MV-4-11 (cell line): ENCODE measurements around the gene SLC2A11.
A peak's percentile ranks its signal among the peaks of the same experiment; 100 is the strongest.

Source experiments
- DNase-seq: peaks from one replicate; lab custom pipeline; 2025; lab: John Stamatoyannopoulos, UW

The SLC2A11 gene

DNA sequence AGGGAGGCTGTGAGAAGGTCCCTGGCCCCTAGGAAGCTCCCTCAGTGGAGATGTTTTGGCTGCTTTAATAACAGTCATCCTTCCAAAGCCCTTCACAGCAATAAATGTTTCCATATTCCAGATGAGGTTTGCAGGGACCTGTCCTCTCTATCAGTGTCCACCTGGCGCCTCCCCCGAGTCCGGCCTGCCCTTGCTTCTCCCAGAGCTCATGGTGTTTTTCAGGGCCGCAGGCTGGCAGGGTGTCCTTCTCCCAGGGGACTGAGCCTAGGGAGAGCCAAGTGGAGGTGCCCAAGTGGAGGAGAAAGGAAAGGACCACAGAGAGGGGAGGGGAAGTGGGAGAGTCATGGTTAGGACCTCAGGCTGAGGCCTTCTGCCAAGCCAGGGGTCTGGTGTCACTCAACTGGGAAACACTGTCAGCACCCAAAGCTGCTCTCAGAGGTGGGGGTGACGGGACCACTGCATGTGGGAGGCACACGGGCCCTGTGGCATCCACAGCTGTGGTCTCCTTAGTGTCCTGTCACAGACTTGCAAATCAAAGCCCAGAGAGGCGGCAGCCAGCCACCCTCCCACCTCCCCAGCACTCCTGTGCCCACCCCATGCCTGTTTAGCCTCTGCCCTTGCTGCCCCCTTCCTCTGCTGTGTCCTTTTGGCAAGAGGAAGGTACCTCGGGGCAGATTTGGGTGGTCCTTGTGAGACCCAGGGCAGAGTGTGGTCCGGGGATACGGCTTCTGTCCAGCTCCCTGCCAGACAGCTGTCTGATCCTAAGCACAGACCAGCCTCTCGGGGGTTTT lies 25.3 kb upstream of the SLC2A11 start:
- no peak for DNase-seq

DNA sequence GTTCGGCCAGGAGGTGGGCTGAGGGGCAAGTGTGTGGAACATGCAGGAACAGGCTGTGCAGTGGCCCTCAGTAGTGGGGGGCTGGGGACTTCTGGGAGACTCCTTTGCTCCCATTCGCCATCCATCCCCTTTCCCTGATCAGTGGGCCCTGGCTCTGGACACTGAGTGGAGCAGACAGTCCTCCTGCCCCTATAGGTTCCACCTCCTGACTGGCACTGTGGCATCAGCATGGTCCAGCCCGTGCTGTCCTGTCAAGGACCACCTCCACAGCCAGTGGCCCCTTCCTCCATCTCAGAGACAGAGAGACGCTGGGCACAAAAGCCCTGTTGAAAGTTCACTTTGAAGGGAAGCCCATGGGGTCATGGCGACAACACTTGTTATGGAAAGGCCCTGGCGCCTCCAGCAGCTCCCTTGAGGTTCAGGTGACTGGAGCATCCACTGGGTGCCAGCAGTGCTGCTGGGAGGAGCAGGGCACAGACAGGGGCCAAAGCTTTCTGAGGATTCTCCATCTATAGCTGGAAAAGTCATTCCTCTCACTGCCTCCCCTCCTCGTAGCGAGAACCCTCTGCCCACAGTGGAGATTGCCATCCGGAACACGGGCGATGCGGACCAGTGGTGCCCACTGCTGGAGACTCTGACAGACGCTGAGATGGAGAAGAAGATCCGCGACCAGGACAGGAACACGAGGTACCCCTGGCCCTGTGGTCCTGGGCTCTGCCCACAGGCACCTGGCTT lies 24.5 kb upstream of the SLC2A11 start:
- DNase-seq, result no peak

DNA sequence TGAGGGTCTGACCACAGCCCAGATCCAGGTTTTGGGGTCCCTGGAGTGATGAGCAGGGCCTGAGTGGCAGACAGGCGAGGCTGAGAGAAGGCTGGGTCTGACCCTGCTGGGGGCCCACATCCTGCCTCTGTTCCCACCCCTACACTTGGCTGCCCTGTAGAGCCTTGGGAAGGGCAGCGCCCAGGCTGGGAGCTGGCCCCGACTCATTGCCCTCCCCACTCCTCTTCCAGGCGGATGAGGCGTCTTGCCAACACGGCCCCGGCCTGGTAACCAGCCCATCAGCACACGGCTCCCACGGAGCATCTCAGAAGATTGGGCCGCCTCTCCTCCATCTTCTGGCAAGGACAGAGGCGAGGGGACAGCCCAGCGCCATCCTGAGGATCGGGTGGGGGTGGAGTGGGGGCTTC lies 23.8 kb upstream of the SLC2A11 start:
- no peak for DNase-seq

DNA sequence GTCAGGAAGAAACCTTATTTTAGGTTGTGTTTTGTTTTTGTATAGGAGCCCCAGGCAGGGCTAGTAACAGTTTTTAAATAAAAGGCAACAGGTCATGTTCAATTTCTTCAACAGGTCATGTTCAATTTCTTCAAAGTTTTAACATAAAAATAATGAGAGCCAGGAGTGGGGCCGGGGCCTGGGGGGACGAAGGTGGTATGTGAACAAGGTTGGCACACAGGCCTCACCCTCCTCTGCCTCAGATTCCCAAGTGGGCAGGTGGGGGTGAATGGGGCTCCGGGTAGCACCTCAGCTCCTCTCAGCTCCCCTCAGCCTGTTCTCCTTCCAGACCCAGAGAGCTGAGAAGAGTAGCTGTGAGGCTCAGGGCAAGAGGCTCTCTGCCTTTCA lies 23.3 kb upstream of the SLC2A11 start:
- DNase-seq, result no peak

DNA sequence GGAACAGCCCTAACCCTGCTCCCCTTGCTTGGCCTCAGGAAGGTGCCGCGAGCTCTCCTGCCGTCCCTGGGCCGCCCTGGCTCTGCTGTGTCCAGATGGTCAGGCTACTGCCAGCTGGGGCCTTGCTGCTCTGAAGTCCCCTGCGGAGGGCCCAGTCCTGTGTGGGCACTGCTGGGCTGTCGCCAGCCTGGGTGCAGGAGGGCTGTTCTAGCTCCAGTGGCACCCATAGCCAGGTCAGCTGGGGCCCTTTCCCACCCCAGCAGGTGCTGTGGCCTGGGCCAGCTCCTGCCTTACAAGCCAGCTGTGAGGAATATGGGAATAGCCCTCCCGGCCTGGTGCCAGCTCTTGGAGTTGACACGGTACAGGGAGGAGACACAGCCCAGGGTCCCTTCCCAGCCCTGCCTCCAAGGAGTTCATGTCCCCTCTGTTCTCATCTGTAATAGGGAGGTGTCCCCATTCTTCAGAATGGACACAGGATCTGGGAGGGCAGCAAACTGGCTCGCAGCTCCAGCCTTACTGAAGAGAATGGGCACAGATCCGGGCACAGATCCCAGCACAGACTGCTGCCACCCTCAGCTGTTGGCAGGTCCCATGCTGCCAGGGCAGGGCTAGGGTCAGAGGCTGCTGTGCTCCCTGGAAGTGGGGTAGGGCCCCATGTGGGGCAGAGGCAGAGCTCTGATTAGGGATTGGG lies 22.7 kb upstream of the SLC2A11 start:
- DNase-seq, result no peak

DNA sequence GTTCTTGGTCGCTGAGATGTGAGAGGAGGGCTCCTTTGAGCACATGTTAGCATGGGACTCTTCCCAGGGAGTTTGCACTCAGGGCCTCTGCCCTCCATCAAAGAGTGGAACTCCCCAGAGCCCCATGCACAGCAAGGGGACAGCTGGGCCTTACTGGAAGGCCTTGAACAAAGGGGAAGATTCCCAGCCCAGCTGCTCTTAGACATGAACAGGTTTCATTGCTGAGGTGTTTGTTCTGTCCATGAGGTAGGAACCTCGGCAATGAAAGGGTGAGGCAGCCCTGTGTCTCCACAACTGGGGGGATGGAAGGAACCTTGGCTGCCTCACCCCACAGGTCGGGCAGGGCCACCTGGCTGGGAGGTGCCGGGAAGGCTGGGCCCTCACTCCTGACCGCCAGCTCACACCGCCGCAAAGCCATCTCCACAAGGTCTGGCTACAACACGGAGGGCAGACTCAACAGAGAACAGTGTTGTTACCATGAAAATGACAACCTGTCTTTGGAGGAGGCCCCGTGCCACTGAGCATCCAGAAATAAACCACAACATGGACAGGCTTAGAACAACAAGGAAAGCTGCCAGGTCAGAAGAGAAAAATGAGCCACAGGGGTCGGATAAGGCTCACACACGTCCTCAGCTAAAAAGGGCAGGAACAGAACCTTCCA lies 22.1 kb upstream of the SLC2A11 start:
- no peak for DNase-seq

DNA sequence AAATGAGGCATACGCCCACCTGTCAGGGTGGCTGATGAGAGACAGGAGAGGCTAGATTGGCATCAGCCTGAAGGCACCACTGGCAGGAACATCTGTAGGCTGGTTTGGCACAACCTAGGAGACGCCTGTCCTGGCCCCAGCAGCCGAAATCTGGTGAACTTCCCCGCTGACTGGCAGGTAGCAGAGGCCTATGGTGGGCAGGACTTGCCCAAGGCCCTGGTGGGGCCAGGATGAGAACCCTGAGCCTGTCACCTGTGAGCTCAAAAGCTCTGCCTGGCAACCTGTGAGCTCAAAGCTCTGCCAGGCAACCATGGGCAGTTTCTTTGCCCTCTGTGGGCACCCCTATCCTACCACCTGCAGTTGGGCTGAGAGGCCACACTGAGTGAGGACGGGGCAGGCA lies 21.4 kb upstream of the SLC2A11 start:
- DNase-seq, result no peak

DNA sequence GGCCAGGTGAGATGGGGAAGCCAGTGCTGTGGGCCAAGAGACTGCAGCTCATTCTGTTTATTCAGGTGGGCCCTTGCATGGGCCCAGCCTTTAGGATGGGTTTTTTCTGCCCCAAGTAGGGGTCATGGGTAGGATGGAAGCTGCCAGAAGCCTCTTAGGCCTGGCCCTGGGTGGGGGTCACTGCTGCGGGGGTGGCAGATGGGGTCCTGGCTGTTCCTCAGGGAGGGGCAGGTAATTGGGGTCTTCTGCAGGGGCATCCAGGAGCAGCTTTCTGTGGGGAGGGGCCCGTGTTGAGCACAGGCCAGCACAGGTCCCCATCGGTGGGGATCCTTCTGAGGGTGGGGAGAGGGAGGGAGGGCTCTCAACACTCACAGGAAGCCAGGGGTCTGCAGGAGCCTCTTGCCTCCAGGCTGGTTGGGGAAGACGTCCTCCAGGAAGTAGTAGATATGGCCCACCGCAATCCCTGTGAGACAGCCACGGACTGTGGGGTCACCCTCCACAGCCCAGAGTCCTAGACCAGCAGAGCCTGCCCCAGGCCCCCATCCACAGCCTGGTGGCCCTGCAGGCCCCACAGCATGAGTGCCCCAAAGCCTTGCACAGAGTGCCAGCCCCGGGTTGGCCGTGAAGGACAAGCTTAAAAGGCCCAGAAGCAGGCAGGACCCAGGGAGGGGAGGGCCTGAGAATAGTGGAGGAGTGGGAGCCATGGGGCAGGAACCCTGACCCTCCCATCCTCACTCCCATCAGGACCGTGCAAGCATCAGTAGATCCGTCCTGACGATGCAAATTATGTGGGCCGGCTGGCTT lies 20.8 kb upstream of the SLC2A11 start:
- no peak for DNase-seq

DNA sequence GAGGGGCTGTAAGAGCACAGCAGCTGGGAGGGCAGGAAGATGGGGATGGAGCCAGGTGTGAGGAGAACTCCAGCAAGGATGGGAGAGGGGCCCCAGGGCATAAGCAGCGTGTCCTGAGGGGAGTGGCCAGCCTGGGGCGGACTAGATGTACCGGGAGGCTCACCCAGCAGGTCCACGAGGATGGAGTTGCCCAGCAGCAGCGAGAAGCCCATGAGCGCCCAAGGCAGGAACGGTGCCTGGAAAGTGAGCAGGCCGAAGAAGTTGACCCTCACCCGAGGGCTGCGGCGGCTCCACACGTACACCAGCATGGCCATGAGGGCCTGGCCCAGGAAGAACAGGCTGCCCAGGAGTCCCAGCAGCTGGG lies 20.2 kb upstream of the SLC2A11 start:
- DNase-seq, result no peak

DNA sequence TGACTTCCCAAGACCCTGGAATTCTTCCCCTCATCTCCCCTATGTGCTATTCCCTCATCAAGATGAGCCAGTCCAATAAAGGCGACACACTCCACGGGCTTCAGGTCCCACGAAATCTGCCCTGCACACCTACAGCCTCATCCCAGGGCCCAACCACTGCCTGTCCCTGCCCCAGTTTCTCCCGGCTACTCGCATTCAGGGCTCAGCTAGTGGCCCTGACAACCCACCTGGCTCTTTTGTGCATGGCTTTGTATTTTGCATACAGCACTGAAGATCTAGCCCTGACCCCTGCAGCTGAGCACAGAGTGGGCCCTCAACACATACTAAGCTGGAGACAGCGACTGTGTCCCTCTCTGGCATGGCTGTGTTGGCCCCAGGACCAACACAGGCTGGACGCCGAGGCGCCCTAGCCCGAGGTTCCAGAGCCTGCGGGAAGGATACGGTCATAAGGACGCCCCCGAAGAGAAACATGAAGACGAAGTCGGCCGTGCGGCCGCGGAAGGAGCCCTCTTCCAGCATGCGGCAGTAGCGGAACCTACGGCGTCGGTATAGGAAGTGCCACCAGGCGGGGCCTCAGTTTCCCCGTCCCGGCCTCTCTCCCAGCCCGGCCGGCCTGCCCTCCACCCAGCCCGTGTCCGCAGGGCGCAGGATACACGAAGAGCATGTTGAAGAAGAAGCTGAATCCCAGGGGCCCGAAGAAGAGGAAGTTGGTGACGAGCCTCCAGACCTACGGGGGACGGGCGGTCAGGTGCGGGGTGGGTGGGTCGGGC lies 19.6 kb upstream of the SLC2A11 start:
- peak; percentile 55 for DNase-seq

DNA sequence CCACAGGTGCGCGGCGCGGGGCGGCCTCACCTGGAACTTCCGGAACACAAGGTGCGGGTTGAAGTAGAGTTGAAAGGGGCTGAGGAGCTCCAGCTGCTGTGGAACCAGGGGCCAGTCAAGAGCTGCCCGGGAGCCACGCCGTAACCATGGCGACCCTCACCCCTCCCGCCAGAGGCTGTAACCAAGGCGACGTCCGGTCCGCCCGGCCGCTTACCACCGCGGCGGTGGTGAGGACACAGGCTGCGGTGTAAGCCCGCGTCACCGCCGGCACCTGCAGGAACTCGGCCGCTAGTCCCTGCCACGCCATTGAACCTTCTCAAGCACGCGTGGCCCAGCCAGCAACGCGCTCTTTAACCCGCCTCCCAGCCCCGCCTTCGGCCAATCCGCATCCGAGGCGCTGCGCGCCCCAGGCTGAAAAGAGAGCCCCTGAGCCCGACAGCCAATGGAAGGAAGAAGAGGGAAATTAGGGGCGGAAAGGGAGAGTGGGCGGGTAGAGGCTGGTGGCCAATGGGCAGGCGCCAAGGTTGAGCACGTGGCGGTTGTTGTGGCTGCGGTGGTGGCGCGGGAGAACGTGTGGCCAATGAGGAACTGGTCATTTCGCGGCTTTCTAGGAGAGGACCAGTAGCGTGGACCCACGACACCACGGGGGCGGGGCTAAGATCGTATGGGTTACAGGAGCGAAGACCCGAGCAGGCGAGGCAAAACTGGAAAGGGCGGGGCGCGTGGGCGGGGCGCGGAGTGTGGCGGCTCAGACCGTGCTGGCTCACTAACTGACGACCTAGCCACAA lies 18.8 kb upstream of the SLC2A11 start, which contains the start of gene DERL3:
DERL3 (minus strand) TSS at position 326 of the 788 bp plus-strand sequence; CDS start at position 307, 19 bp downstream.
- peak; percentile 100 for DNase-seq

DNA sequence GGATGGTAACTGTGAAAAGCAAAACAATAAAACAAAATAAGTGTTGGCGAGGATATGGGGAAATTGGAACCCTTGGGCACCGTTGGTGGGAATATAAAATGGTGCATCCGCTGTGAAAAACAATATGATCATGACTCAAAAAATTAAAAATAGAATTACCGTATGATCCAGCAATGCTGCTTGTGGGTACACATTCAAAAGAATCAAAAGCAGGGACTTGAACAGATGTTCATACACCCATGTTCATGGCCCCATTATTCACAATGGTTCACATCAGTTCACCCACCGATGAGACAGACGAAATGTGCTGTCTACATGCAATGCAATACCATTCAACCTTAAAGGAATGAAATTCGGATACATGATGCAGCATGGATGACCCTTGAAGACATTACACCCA lies 17.6 kb upstream of the SLC2A11 start:
- DNase-seq, result no peak

DNA sequence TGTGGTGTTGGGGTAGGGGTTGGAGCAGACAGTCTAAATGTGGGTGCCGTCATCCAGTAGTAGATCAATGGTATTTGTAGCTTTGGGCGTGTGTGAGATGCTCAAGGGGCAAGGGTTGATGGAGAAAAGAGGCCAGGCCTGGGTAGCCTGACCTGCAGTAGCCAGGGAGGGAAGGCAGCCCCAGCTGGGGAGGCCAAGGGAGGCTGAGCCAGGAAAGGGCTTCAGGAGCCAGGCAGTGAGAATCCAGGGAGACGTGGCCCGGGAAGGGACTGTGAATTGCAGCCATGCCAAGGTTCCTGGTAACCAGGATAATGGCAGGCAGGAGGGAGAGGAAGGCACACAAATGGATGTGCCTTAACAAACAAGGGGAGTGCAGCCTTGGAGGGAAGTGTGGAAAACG lies 16.4 kb upstream of the SLC2A11 start:
- no peak for DNase-seq

DNA sequence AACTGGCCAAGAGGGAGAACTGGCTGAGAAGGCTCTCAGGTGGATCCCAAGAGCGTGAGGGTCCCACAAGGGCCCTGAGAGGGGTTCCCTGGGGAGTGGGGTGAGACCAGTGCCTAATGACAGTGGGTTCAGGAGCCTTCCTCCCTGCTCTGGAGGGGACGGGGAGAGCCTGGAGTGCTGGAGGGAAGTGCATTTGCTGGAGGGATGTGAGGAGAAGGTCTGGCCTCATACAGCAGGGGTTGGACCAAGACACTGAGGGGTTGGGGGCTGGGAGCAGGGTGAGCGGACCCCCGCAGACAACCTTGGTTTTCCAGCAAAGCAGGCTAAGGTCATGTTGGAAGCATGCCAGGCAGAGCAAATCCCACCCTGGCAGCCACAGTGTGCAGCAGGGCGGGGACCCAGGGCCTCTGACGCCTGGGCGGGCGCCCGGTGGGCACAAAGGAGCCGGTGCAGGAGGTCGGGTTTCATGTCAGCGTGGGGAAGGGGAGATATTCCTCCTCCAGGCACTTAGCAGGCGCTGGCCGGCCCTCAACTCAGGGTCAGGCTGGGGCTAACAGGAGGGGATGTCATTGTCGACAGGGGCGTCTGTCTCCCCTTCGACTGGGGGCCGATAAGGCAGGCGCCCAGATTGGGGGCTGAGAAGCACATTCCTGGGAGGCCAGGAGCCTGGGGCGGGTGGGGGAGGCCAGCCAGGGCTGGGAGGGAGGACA lies 15.8 kb upstream of the SLC2A11 start:
- no peak for DNase-seq

DNA sequence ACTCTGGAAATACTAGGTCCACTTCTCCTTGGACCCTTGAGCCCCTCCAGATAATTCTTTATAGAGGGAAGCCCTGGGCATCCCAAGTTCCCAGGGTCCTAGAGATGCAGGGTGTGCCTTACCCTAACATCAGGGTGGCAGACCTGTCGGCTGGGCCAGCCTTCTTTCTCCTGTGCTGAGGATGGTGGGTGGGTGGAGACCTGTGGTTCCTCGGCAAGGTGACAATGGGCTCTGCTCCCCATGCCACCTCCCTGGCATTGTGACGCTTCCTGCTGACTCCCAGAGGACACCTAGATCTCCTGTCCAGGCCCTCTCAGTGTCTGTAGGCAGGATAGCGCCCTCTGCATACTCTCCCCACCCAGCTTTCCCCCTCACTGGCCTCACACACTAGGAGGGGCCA lies 15.1 kb upstream of the SLC2A11 start:
- no peak for DNase-seq

DNA sequence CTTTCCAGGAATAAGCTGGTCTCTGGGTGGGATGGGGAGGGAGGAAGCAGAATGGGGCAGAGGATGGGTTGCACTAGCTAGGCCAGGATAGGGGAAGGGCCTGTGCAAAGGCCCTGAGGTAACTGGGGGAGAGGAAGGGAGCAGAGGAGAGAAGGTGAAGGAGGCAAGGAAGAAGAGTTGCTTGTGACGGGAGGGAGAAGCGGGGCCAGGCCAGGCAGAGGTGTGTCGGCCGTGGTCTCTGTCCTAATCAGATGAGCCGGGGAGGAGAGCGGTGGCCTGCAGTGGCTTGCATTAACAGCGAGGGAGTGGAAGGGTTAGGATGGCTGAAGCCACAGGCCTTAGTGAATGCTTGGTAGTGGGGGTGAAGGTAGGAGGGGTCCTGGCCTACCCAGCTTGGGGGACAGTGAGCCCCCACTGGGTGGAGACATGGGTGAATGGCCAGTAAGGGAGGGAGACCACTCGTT lies 12.9 kb upstream of the SLC2A11 start:
- no peak for DNase-seq

DNA sequence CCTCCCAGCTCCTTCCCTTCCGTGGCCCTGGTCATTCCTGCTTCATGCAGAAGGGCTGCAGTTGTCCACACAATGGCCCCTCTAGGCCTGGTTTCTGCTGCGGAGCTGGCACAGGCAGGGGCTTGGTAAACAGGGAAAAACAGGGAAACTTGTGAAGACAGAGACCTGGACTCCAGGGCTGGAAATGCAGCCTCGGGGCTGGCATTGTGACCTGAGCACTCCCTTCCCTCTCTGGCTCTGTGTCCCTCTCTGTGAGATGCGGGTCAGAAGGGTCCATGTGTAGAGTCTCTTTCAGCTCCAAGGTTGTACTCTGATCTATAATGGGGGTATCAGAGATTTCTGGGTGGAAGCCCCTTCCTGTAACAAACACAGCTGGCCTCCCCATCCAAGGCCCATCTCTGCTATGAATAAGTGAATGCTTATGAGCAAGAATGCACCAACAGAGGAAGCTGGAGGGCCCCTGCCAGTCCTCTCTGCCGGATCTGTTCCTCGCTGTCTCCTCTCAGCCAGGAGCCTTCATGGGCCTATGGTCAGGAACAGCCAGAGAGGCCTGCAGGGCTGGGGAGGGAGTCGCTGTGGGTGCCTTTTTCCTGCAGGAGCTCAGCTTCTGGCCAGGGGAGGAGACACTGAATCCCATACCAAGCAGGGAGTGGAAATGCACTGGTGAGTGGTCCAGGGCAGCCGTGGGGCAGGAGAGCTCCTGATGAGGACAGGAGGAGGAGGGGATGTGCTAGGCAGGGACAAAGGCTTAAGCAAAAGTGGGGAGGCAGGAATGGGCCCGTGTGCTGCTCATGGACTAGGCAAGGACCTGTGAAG lies 12.2 kb upstream of the SLC2A11 start:
- no peak for DNase-seq

DNA sequence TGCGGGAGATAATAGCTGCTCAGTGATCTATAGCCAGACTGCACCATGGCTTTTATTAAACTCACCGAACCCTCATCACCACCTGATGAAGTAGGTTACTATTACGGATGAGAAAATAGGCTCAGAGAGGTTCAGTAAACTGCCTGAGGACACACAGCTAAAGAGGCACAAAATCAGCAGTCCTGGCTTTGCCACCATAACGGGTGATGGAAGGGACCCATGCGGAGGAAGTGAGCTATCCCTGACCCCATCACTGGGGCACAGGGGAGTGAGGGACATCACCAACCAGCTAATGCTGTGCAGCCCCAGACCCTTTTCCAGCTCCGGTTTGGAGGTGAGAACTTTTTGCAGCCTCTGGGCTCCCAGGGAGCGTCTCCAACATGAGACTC lies 11.6 kb upstream of the SLC2A11 start:
- no peak for DNase-seq
